AG04450 (cell line): ENCODE results near the gene TAF10. TPM values are rescaled to one million over a fixed set of nuclear protein-coding genes. Genes with fewer than 3 reads are reported as not detected.

Experiments used
- CTCF ChIA-PET: fragments of 300-600, 350-600 bp; formaldehyde crosslinking; extraction: SDS; loops from one replicate; lab custom pipeline; 2022; ENCODE audit warnings: antibody characterized with exemption, inconsistent platforms; lab: Charles Lee
- POLR2A ChIA-PET: fragments of 350-600 bp; formaldehyde crosslinking; extraction: SDS; loops from one replicate; lab custom pipeline; 2021; ENCODE audit warnings: antibody characterized with exemption, inconsistent platforms; lab: Yijun Ruan, JAX
- DNase-seq: peaks from one replicate; pipeline ENCODE4 v3.0.0-alpha.2; 2011; ENCODE audit warnings: low read depth, low spot score
- H3K27ac ChIP-seq: one replicate; pipeline ENCODE4 v1.5.1; 2012; ENCODE audit warnings: low read depth, low read length, control low read depth
- H3K27me3 ChIP-seq: one replicate; pipeline ENCODE4 v1.6.0; 2012; ENCODE audit warnings: low read length; ENCODE audit not compliant: control insufficient read depth, insufficient read depth
- H3K4me3 ChIP-seq: 2 replicates; pipeline ENCODE4 v1.5.1; 2011; ENCODE audit warnings: mild to moderate bottlenecking, low read depth, low read length, control low read depth
- H3K9me3 ChIP-seq: 2 replicates; pipeline ENCODE4 v1.5.1; 2012; ENCODE audit warnings: low read length; ENCODE audit not compliant: control insufficient read depth, insufficient read depth
- polyA plus RNA-seq: library from polyadenylated mRNA; depleted of rRNA; stranded (reverse); fragments of >200 nt; gene quantifications from 2 replicates; pipeline ENCODE4 v1.2.3, GENCODE V29; 2011
- TF ChIP-seq, protein P1 (sequence below): IDR thresholded peaks from 2 replicates; pipeline ENCODE4 v1.5.1; 2011; ENCODE audit warnings: low read depth, low read length, control low read depth, inconsistent platforms

Gene TAF10
- polyA plus RNA-seq, 1 experiment: 170 TPM

DNA sequence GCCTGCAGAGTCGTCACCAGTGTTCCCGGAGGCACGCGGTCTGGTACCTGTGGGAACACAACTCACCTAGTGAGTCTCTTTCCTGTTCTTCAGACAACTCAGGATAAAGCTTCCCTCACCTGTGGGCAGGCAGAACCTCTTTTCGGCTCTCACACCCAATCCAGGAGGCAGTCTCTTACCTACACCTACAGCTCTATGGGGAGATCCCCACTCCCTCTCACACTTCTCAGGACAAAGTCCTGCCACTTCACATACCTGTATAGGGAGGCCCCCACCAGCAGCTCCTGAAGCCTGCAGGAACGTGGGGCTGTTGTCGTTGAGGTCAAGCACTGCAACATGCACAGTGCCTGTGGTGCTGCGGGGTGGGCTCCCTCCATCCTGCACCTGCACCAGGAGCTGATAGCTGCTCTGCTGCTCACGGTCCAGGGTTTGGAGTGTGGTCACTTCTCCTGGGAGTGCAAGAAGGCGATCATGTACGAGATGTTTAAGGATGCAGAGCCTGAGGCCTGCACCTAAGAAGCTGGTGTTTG is 19.4 kb upstream of the TAF10 start:
- no peak for DNase-seq
- ChIA-PET CTCF (interaction anchor here (1.0 to 1.7 kb wide), 2 partner anchors 52 to 184 kb away, joined by 4 to 6 read pairs; partner anchors contain the start of gene MRPL17), POLR2A (interaction anchor here (0.6 kb wide), 1 partner anchor 182 kb away, joined by 3 read pairs; no protein-coding TSS in a partner anchor)
- TF ChIP-seq, protein P1, sequence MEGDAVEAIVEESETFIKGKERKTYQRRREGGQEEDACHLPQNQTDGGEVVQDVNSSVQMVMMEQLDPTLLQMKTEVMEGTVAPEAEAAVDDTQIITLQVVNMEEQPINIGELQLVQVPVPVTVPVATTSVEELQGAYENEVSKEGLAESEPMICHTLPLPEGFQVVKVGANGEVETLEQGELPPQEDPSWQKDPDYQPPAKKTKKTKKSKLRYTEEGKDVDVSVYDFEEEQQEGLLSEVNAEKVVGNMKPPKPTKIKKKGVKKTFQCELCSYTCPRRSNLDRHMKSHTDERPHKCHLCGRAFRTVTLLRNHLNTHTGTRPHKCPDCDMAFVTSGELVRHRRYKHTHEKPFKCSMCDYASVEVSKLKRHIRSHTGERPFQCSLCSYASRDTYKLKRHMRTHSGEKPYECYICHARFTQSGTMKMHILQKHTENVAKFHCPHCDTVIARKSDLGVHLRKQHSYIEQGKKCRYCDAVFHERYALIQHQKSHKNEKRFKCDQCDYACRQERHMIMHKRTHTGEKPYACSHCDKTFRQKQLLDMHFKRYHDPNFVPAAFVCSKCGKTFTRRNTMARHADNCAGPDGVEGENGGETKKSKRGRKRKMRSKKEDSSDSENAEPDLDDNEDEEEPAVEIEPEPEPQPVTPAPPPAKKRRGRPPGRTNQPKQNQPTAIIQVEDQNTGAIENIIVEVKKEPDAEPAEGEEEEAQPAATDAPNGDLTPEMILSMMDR: no peak
- Histone ChIP-seq H3K27me3 (no peaks in the 10 kb centered on the region), H3K27ac (no peak overlapping the region), H3K9me3 (peaks cover 4% of the 10 kb centered on the region; the same call in 1 of the 2 replicates), H3K4me3 (no peak overlapping the region)

DNA sequence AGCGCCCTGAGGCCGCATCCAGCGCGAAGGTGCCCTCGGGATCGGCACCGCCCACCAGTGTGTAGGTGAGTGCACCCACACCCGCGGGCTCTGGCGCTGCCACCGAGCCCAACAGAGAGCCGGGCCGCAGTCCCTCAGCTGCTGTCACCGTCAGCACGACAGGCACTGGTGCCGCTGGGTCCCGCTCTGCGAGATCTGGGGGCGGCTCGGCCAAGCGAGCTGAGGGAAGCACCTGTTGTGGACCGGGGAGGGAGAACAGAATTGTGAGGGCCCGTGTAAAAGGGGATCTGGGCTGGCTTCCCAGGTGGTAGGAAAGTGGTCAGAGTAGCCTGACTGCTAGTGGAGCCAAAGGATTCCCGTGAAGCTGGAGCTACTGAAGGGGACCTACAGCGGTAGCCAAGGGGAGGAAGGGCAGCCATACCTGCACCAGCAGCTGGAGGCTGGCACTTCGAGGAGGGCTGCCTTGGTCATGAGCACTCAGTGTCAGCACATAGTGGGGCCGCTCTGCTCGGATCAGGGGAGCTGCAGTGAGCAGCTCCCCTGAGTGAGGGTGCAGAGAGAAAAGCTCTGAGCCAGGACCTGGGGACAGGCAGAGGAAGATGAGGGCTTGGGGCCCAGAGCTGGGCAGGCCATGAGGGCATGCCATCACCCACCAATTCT is 18.7 kb upstream of the TAF10 start:
- ChIA-PET POLR2A (no interaction called here), CTCF (interaction anchor here (1.0 to 1.7 kb wide), 2 partner anchors 53 to 184 kb away, joined by 4 to 6 read pairs; partner anchors contain the start of gene MRPL17)
- TF ChIP-seq, protein P1: no peak
- no peaks in the 10 kb centered on the region for H3K27me3 ChIP-seq
- no peak overlapping the region for H3K27ac ChIP-seq
- no peak overlapping the region for H3K4me3 ChIP-seq
- H3K9me3 ChIP-seq: peaks cover 4% of the 10 kb centered on the region; the same call in 1 of the 2 replicates
- no peak for DNase-seq

DNA sequence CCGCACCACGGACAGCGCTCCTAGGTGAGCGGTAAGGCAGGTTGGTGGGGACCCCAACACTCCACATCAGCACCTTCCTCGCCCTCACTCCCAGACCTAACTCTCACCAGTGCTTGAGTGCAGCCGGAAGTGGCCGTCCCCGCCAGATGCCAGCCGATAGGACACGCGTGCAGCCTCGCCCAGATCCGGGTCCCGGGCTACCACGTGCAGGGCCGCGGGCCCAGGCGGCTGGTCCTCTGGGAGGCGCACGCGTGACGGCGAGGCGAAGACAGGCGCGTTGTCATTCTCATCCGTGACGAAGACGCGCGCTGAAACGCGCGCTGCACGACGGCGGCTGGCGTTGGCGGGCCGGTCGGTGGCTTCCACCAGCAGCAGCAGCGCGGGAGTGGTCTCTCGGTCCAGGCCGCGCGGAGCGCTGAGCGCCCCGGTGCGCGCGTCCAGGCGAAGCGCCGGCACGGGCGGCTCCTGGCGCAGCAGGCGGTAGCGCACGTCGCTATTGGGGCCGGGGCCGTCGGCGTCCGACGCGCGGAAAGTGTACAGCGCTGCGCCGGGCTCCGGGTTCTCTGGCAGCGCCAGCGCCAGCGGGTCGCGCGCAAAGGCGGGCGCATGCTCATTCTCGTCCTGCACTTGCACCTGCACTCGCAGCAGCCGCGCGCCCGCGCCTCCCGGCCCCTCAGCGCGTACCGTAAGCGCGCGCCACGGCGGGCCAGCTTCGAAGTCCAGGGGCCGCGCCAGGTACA is 18.0 kb upstream of the TAF10 start:
- no peak overlapping the region for H3K4me3 ChIP-seq
- no peak overlapping the region for H3K27ac ChIP-seq
- ChIA-PET POLR2A (no interaction called here), CTCF (interaction anchor here (1.0 kb wide), 1 partner anchor 183 kb away, joined by 4 read pairs; no protein-coding TSS in a partner anchor)
- H3K27me3 ChIP-seq: no peaks in the 10 kb centered on the region
- peaks cover 4% of the 10 kb centered on the region; the same call in 1 of the 2 replicates for H3K9me3 ChIP-seq
- DNase-seq: no peak
- TF ChIP-seq, protein P1: no peak

DNA sequence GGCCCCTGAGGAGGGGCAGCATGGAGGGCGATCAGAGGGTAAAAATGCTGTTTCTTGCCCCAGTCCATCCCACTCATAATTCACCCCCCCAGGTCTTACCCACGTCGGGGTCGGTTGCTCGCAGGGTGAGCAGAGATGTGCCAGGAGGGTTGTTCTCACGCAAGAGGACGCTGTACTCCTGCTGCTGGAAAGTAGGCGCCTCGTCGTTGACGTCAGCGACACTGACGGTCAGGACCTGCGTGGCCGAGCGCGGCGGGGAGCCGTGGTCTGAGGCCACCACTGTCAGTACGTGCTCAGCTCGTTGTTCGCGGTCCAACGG is 17.5 kb upstream of the TAF10 start:
- no peaks in the 10 kb centered on the region for H3K27me3 ChIP-seq
- POLR2A ChIA-PET: no interaction called here
- DNase-seq: no peak
- CTCF ChIA-PET: no interaction called here
- H3K9me3 ChIP-seq: peaks cover 4% of the 10 kb centered on the region; the same call in 1 of the 2 replicates
- H3K4me3 ChIP-seq: no peak overlapping the region
- TF ChIP-seq, protein P1: no peak
- no peak overlapping the region for H3K27ac ChIP-seq
